ENCODE measurements around the gene C11orf87. TPM values are rescaled to one million over a fixed set of nuclear protein-coding genes. Genes with fewer than 3 reads are reported as not detected.

Gene C11orf87
- total RNA-seq, 1 donor from 2014 or later, result 0.21 TPM

DNA sequence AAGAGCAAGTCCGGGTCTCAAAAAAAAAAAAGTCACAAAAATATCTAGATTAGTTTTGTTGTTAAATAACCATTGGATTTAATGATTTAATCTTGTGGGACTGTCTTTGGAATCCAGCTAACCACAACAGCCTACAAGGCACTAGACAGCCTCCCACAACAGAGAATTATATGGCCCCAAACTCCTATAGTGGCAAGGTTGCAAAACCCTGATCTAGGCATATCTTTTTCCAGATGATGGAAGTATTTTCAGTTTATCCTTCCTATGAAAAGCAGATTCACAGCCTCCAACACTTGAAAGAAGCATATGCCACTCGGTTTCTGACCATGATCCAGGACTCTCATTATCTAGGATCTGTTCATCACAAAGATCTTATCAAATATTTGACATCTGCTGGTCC, 5.4 kb upstream of the C11orf87 start:
- Mint-ChIP-seq H3K27me3 (ENCODE audit: low read depth) (peaks cover 69% of the 10 kb centered on the region), H3K9me3 (no peaks in the 10 kb centered on the region), H3K36me3 (ENCODE audit: low read depth) (no peaks in the 10 kb centered on the region)

DNA sequence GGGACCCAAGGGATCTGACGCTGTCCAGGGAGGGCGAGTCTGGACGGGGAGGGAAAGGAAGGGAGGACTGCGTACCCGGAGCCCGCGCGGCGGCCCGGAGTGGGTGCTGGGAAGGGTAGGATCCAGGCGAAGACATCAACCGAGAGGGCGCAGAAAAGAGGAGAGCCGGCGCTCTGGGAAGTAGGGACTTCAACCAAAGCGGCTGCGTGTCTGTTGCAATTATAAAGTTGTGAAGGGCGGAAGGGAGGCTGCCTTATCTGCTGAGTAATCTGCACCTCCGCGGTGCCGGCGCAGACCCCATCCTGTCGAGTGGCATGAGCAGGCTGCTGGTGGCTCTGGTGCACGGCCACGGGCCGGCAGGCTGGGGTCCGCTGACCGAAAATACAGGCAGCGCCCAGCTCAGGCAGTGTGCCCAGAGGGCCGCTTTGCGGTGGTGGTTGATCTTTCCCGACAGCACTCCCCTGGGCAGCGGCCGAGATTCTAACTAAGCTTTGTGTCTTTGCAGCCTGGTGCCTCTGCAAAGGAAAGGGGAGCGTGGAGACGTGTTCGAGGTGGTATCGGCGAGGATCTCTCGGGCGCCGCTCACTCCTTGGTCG, 978 bp downstream of the C11orf87 start:
- peak overlapping the region; percentile 78 for H3K4me3 Mint-ChIP-seq
- peaks cover 16% of the 10 kb centered on the region for H3K4me1 Mint-ChIP-seq
- H3K27me3 Mint-ChIP-seq (ENCODE audit: low read depth), result peaks cover 91% of the 10 kb centered on the region
- peak; percentile 10 for DNase-seq (ENCODE audit: low read depth, low spot score)
- H3K36me3 Mint-ChIP-seq (ENCODE audit: low read depth), result no peaks in the 10 kb centered on the region
- H3K27ac Mint-ChIP-seq (ENCODE audit: unreplicated experiment), result no peak overlapping the region
- H3K9me3 Mint-ChIP-seq, result no peaks in the 10 kb centered on the region
- TF ChIP-seq, protein P1, sequence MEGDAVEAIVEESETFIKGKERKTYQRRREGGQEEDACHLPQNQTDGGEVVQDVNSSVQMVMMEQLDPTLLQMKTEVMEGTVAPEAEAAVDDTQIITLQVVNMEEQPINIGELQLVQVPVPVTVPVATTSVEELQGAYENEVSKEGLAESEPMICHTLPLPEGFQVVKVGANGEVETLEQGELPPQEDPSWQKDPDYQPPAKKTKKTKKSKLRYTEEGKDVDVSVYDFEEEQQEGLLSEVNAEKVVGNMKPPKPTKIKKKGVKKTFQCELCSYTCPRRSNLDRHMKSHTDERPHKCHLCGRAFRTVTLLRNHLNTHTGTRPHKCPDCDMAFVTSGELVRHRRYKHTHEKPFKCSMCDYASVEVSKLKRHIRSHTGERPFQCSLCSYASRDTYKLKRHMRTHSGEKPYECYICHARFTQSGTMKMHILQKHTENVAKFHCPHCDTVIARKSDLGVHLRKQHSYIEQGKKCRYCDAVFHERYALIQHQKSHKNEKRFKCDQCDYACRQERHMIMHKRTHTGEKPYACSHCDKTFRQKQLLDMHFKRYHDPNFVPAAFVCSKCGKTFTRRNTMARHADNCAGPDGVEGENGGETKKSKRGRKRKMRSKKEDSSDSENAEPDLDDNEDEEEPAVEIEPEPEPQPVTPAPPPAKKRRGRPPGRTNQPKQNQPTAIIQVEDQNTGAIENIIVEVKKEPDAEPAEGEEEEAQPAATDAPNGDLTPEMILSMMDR (conservative IDR thresholded peaks at IDR 0.05), result no peak

More for the DNA sequence above, 5.4 kb upstream of the C11orf87 start:
- no peak overlapping the region for H3K4me3 Mint-ChIP-seq
- H3K4me1 Mint-ChIP-seq, result peaks cover 5% of the 10 kb centered on the region
- DNase-seq (ENCODE audit: low read depth, low spot score), result no peak
- TF ChIP-seq, protein P1 (conservative IDR thresholded peaks at IDR 0.05), result no peak
- H3K27ac Mint-ChIP-seq (ENCODE audit: unreplicated experiment), result no peak overlapping the region

DNA sequence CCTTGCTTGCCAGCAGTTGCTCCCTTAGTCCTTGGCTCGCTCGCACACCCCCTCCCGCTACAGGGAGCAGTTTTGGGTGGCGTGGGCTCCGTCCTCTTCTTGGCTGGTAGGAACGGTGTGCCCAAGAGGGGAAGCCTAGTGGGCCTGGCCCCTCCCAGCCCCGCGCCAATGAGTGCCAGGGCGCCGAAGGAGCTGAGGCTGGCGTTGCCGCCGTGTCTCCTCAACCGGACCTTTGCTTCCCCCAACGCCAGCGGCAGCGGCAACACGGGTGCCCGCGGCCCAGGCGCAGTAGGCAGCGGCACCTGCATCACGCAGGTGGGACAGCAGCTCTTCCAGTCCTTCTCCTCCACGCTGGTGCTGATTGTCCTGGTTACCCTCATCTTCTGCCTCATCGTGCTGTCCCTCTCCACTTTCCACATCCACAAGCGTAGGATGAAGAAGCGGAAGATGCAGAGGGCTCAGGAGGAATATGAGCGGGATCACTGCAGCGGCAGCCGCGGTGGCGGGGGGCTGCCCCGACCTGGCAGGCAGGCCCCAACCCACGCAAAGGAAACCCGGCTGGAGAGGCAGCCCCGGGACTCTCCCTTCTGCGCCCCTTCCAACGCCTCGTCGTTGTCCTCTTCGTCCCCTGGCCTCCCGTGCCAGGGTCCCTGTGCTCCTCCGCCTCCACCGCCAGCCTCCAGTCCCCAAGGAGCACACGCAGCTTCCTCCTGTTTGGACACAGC, 1.6 kb downstream of the C11orf87 start:
- peaks cover 16% of the 10 kb centered on the region for H3K4me1 Mint-ChIP-seq
- peak overlapping the region; percentile 78 for H3K4me3 Mint-ChIP-seq
- H3K27ac Mint-ChIP-seq (ENCODE audit: unreplicated experiment), result no peak overlapping the region
- H3K36me3 Mint-ChIP-seq (ENCODE audit: low read depth), result no peaks in the 10 kb centered on the region
- no peak for DNase-seq (ENCODE audit: low read depth, low spot score)
- H3K9me3 Mint-ChIP-seq, result no peaks in the 10 kb centered on the region
- TF ChIP-seq, protein P1 (conservative IDR thresholded peaks at IDR 0.05), result no peak
- peaks cover 89% of the 10 kb centered on the region for H3K27me3 Mint-ChIP-seq (ENCODE audit: low read depth)

DNA sequence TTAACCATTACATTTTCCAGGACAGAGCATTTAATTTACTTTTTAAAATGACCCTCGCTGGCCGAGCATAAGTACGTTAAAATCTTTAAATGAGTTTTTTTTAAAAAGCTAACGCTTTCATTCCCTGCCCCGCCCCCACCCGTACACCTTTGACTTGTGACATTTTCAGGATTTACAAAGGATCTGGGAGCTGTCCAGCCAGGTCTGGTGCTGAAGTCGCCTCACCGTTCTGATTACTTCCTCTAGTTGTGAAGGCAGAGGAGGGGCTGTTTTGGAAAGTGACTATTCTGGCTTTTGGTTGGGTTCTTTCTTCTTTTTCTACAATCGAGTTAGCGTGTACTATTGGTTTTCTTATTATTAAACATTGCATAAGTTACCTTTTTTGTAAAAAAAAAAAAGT, 2.9 kb downstream of the C11orf87 start:
- no peak overlapping the region for H3K27ac Mint-ChIP-seq (ENCODE audit: unreplicated experiment)
- peaks cover 16% of the 10 kb centered on the region for H3K4me1 Mint-ChIP-seq
- H3K27me3 Mint-ChIP-seq (ENCODE audit: low read depth), result peaks cover 87% of the 10 kb centered on the region
- H3K9me3 Mint-ChIP-seq, result no peaks in the 10 kb centered on the region
- H3K4me3 Mint-ChIP-seq, result peak overlapping the region; percentile 31
- TF ChIP-seq, protein P1 (conservative IDR thresholded peaks at IDR 0.05), result no peak
- DNase-seq (ENCODE audit: low read depth, low spot score), result peak; percentile 5
- H3K36me3 Mint-ChIP-seq (ENCODE audit: low read depth), result no peaks in the 10 kb centered on the region

GRCh38 chr11:109425554-109425953, 3.6 kb downstream of the C11orf87 start:
- Mint-ChIP-seq H3K36me3 (ENCODE audit: low read depth) (no peaks in the 10 kb centered on the region), H3K27me3 (ENCODE audit: low read depth) (peaks cover 90% of the 10 kb centered on the region), H3K4me1 (peaks cover 16% of the 10 kb centered on the region), H3K9me3 (no peaks in the 10 kb centered on the region), H3K4me3 (no peak overlapping the region), H3K27ac (ENCODE audit: unreplicated experiment) (no peak overlapping the region)
- TF ChIP-seq, protein P1 (conservative IDR thresholded peaks at IDR 0.05), result no peak
- no peak for DNase-seq (ENCODE audit: low read depth, low spot score)
